ENCODE results near the gene SCGB3A2. TPM values are rescaled to one million over a fixed set of nuclear protein-coding genes. Genes with fewer than 3 reads are reported as not detected.

SCGB3A2 gene
- total and polyA plus RNA-seq, 8 donors = 0.24 to 0.76 TPM; not detected in 6

- WGBS, 2 donors = 40 to 46% methylated on average over 3 of the region's 3 CpGs
- intact Hi-C loops (cut with DNase I) = no loop called here
- H3K4me1 ChIP-seq = no peaks in the 10 kb centered on the region
- no peaks in the 10 kb centered on the region for H3K36me3 ChIP-seq
- ATAC-seq = no peak
- H3K27me3 ChIP-seq = no peaks in the 10 kb centered on the region
- H3K9me3 ChIP-seq = no peaks in the 10 kb centered on the region
- no peak for DNase-seq
- TF ChIP-seq CTCF (IDR thresholded peaks at IDR 0.05) = no peak
- H3K27ac ChIP-seq = no peak overlapping the region
- no peak overlapping the region for H3K4me3 ChIP-seq
- FAIRE-seq = no peak
Measured at GRCh38 chr5:147874910-147875367, 3.6 kb upstream of the SCGB3A2 start.

GRCh38 chr5:147876141-147876540 is 2.4 kb upstream of the SCGB3A2 start:
- DNase-seq = no peak
- no peaks in the 10 kb centered on the region for H3K9me3 ChIP-seq
- H3K27me3 ChIP-seq = no peaks in the 10 kb centered on the region
- ATAC-seq = no peak
- H3K36me3 ChIP-seq = no peaks in the 10 kb centered on the region
- intact Hi-C loops (cut with DNase I) = no loop called here
- TF ChIP-seq CTCF (IDR thresholded peaks at IDR 0.05) = no peak
- no peaks in the 10 kb centered on the region for H3K4me1 ChIP-seq
- no peak overlapping the region for H3K27ac ChIP-seq
- no peak for FAIRE-seq
- H3K4me3 ChIP-seq = no peak overlapping the region

- no peak for TF ChIP-seq CTCF (IDR thresholded peaks at IDR 0.05)
- H3K36me3 ChIP-seq = no peaks in the 10 kb centered on the region
- H3K27me3 ChIP-seq = no peaks in the 10 kb centered on the region
- H3K9me3 ChIP-seq = no peaks in the 10 kb centered on the region
- intact Hi-C loops (cut with DNase I) = no loop called here
- ATAC-seq (no peak), DNase-seq (no peak), FAIRE-seq (no peak)
- H3K4me1 ChIP-seq = no peaks in the 10 kb centered on the region
- no peak overlapping the region for H3K4me3 ChIP-seq
- 49 to 60% methylated on average over 2 of the region's 2 CpGs for WGBS, 2 donors
- no peak overlapping the region for H3K27ac ChIP-seq
Measured at GRCh38 chr5:147876626-147877025, 1.9 kb upstream of the SCGB3A2 start.

DNA sequence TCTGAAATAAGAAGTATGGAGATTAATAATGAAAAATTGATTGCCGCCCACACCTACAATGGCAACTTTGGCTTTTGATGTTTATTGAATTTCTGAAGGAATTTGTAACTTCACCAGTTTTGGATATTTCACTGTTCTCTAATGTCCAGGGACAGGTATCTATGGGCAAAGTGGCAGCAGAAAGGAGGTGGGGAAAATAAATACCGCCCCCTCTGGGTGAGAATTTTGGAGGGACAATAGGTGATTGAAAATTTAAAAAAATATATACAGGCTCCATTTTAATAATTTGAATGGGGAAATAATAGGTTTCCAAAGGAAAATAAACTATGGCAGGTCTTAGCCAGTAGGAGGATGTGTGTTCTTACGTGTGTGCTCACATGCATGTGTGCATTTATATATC is 1.3 kb downstream of the SCGB3A2 start:
- no peak for FAIRE-seq
- no peak for DNase-seq
- no peak for ATAC-seq
- TF ChIP-seq CTCF (IDR thresholded peaks at IDR 0.05) = no peak
- Histone ChIP-seq H3K36me3 (no peaks in the 10 kb centered on the region), H3K9me3 (no peaks in the 10 kb centered on the region), H3K4me1 (no peaks in the 10 kb centered on the region), H3K27ac (no peak overlapping the region), H3K27me3 (no peaks in the 10 kb centered on the region), H3K4me3 (no peak overlapping the region)
- WGBS, 2 donors = 88 to 95% methylated on average over 3 of the region's 3 CpGs
- intact Hi-C loops (cut with DNase I) = no loop called here

DNA sequence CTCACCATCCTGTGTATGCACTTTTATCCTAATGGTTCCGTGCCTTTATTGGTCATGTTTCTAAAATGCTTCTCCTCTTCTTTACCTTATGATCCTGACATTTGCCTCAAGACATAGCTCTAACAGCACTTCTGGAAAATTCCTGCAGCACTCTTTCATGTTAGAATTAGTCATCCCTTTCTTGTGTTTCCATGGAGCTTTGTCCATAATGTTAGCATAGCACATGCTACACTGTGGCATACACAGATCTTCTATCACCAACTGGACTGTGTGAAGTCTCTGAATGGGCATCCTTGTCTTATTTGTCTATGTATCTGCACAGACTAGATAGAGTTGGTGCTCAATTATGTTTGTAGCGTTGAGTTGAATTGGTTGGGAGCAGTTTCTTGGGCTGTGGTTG is 2.0 kb downstream of the SCGB3A2 start:
- DNase-seq (no peak), FAIRE-seq (no peak), ATAC-seq (no peak)
- H3K4me1 ChIP-seq = no peaks in the 10 kb centered on the region
- no peaks in the 10 kb centered on the region for H3K36me3 ChIP-seq
- H3K27me3 ChIP-seq = no peaks in the 10 kb centered on the region
- H3K27ac ChIP-seq = no peak overlapping the region
- H3K9me3 ChIP-seq = no peaks in the 10 kb centered on the region
- 91 to 98% methylated on average over 2 of the region's 2 CpGs for WGBS, 2 donors
- no peak for TF ChIP-seq CTCF (IDR thresholded peaks at IDR 0.05)
- intact Hi-C loops (cut with DNase I) = no loop called here
- no peak overlapping the region for H3K4me3 ChIP-seq
